Anterior cingulate cortex (tissue), 58 donors: Measurements from ENCODE around the gene FBXW4.
A peak's percentile ranks its signal among the peaks of the same experiment; 100 is the strongest.

Experiments
- DNase-seq, 58 donors: peaks; one replicate each; lab custom pipeline; 2025; lab: John Stamatoyannopoulos, UW

Gene FBXW4

DNA sequence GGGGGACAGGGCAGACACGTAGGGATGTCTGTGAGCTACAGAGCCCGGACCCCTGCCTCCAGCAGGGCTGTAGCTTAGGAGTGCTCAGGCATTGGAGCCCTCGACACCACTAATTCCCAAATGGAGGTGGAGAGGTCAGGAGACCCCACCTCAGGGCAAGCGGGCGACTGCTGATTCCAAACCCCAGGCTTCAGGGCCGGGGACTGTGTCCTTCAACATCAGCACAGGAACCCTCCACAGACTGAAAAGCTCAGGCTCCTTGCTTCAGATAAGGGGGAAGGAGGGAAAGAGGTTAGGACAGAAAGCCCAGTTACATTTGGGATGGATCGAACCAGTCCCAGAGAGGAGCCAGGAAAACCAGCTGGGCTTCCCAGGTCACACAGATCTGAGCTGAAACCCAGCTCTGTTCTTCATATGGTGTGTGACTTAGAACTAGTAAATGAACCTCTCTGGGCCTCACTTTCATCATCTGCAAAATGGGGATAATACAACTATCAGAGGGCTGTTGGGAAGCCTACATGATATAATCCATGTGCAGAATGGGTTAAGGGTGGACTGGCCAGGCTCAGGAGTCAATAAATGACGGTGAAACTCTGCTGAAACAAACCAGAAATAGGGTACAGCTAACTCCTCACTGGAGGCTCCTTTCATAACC lies 123.6 kb downstream of the FBXW4 start:
- DNase-seq: no peak

DNA sequence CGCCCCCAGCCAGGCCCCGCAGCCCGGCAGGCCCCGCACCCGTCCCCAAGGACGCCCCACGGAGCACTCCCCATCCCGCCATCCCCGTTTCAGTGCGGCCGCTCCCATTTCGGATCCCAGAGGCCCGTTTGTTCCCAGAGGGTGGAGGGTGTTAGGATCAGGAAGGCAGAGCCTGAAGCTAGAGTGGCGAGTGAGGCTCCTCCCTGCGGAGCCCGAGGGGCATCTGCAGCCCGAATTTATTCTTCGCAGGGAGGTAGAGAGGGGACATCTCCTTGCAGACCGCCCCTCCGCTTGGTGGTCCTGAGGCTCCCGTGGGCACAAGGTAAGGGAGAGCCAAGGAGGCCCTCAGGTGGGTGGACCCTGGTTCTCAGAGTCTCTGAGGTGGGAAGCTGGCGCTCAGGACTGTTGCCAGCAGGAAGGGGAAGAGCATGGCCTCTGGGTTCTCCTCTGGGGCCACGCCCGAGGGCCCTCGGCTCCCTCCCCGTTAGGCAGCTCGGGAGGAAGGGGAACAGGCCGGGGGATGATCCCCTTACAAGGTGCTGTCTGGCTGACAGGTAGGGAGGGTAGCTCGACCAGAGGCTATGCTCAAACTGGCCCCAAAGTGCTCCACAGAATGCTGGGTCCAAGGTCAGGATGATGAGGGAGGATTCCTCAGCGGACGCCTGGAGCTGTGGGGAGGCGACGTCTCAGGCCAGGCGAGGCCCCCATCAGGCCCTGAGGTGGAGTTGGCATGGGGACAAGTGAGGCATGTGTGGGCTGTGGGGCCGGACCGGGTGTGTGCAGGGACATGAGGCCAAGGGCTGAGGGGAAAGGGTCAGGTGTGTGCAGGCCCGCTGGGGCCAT lies 124.3 kb downstream of the FBXW4 start:
- DNase-seq: peak in 16 of 58 donors; percentile 12 to 72 (median 37)

DNA sequence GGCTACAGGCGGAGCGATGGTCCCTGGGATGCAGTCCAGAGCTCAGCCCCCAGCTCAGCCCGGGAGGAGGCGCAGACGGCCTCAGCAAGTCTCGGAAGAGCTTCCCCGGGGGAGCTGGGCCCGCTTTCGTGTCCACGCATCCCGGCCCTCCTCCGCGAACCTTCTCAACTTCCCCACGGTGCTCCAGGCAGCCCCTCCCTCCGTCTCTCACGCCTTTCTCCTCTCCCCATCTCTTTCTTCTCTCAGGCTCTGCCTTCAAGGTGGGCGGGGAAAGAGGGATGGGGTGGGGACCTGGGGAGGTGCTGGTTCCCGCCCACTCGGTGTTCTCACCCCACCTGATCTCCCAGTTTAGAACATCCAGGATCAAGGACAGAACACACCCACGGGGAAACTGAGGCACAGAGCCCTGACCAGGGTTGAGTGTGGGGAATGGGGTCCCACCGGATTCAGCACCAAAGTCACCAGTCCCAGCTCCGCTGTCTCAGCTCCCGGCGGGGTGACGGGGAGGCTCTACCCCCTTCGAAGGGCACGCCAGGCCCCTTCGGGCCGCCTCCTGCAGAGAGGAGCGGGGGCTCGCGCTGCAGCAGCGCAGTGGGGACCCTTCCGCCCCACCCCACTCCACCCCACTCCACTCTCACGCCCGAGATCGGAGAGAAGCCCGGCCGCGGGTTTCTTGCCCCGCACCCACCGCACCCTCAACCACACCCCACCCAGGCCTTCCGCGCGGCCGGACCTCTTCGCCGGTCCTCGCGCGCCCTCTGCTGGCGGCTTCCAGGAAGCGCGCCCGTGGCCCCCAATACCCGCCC lies 125.1 kb downstream of the FBXW4 start:
- DNase-seq: peak in 44 of 58 donors; percentile 11 to 80 (median 62)

GRCh38 chr10:101569323-101569621 lies 125.7 kb downstream of the FBXW4 start:
- no peak for DNase-seq

GRCh38 chr10:101568054-101568745 lies 126.8 kb downstream of the FBXW4 start:
- no peak for DNase-seq

DNA sequence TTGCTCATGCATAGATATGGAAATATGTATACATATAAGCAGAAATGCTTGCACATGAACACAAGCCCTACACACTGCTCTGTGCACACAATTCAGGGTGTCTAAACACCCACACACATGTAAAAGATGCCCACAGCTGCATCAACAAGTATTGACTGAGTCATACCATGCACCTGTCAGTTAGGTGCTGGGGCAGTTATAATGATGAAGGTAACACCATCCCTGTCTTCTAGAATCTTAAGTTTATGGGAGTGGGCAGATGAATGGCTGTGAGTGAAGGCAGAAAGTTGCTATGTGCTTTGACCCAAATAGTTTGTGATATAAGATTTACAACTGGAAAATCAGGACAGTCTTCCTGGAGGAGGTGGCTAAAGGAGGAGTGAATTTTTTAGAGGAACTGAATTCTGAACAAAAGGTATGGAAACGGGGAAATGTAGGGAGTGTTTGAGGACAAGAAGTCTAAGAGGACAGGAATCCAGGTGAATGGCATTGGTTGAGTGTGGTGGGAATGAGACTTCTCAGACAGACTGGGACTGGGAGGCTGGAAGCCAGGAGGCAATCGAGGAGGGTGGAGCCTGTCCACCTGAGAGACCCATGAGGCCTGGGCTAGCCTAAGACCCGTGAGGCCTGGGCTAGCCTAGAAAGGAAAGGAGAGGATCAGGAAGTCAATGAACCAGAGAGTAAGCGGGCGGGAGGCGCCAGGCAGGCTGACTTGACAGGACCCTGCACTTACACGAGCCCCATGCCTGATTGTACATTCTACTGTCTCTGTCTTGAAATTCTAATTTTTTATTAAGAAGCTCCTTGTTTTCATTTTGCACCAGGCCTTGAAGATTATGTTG lies 127.6 kb downstream of the FBXW4 start:
- no peak for DNase-seq

GRCh38 chr10:101566333-101567164 lies 128.4 kb downstream of the FBXW4 start:
- DNase-seq: peak in 26 of 58 donors; percentile 6 to 57 (median 30)

DNA sequence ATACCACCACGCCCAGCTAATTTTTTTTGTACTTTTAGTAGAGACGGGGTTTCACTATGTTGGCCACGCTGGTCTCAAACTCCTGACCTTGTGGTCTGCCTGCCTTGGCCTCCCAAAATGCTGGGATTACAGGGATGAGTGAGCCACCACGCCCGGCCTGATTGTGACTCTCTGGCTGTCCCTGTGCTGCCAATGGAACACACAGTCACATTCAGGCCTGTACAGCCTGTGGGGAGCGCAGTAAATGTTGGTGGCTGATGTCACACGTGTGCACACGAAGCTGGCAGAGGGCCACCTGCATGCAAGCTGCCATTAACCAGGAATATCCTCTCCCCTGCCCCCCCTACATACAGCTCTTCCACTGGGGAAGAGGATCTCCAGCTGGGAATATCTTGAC lies 129.0 kb downstream of the FBXW4 start:
- DNase-seq: no peak

GRCh38 chr10:101565370-101565900 lies 129.5 kb downstream of the FBXW4 start:
- DNase-seq: no peak

GRCh38 chr10:101564490-101564991 lies 130.4 kb downstream of the FBXW4 start:
- no peak for DNase-seq

- no peak for DNase-seq
These were observed 131.4 kb downstream of the FBXW4 start for GRCh38 chr10:101563497-101564040.

DNA sequence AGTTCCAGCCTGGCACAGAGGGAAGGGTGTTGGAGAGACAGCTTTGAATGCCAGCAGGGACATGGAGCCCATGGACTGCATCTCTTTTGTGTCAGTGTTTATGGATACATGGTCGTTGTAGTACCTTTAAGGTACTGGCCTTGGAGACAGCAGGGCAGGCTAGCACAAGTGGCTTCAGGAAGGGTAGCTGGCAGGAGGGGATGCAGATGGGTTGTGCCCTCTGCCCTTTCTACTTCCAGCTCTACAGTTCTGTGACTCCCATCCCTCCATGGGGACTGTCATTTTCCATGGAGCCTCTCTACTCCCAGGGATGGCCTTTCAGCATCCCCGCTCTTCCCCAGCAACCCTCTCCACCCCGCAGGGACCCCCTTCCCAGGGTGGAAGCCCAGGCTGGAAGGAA lies 132.0 kb downstream of the FBXW4 start:
- DNase-seq: no peak

GRCh38 chr10:101562231-101562630 lies 132.7 kb downstream of the FBXW4 start:
- no peak for DNase-seq

- no peak for DNase-seq
These were observed 133.7 kb downstream of the FBXW4 start for GRCh38 chr10:101561068-101561915.
